CD14-positive monocyte (primary cell): Measurements from ENCODE around the gene EMILIN1. TPM values are rescaled to one million over a fixed set of nuclear protein-coding genes. Genes with fewer than 3 reads are reported as not detected.
A peak's percentile ranks its signal among the peaks of the same experiment; 100 is the strongest.

ENCODE experiments used
- DNase-seq, 3 donors: peaks; one replicate each; pipeline ENCODE4 v3.0.0-alpha.2; 2011 to 2022
- H2AFZ ChIP-seq: 2 replicates; pipeline ENCODE4 v1.6.0; 2012; ENCODE audit warnings: mild to moderate bottlenecking, low read depth, low read length, inconsistent platforms; ENCODE audit not compliant: insufficient read depth, poor library complexity, severe bottlenecking
- H3K27ac ChIP-seq, 2 donors: 1 replicate in 1 of 2; 2 replicates in 1 of 2; pipeline ENCODE4 v1.5.1; 2012 to 2013; ENCODE audit warnings: low read length in 2 of 2, control low read depth in 1 of 2, inconsistent platforms in 1 of 2, low read depth in 1 of 2, mild to moderate bottlenecking in 1 of 2
- H3K27me3 ChIP-seq, 2 donors: one replicate each; pipeline versions ENCODE4 v1.6.0 to v1.6.1; 2011 to 2013; ENCODE audit warnings: low read length in 2 of 2; ENCODE audit not compliant: control insufficient read depth in 2 of 2, insufficient read depth in 2 of 2
- H3K36me3 ChIP-seq, 2 donors: replicated peaks in 1 of 2; 1 replicate in 1 of 2; 2 replicates in 1 of 2; pipeline versions ENCODE4 v1.5.1 to v1.6.1; 2012 to 2013; ENCODE audit warnings: low read length in 2 of 2, control low read depth in 1 of 2, inconsistent platforms in 1 of 2, mild to moderate bottlenecking in 1 of 2; ENCODE audit not compliant: insufficient read depth in 2 of 2, control insufficient read depth in 1 of 2
- H3K4me1 ChIP-seq, 2 donors: 1 replicate in 1 of 2; 2 replicates in 1 of 2; pipeline versions ENCODE4 v1.5.1 to v1.6.1; 2012 to 2013; ENCODE audit warnings: low read length in 2 of 2, control low read depth in 1 of 2, inconsistent platforms in 1 of 2, mild to moderate bottlenecking in 1 of 2, moderate library complexity in 1 of 2; ENCODE audit not compliant: insufficient read depth in 2 of 2, control insufficient read depth in 1 of 2
- H3K4me2 ChIP-seq: replicated peaks from 2 replicates; pipeline ENCODE3; 2012; ENCODE audit warnings: low read length, moderate library complexity, mild to moderate bottlenecking; ENCODE audit not compliant: poor library complexity, severe bottlenecking; ENCODE audit errors: extremely low read depth
- H3K4me3 ChIP-seq, 3 experiments: fragments of 200-600 bp in 1 of 3; sonication (generic) in 1 of 3; replicated peaks in 1 of 3; 1 replicate in 2 of 3; 2 replicates in 1 of 3; pipeline ENCODE4 v1.5.1; 2011 to 2013; ENCODE audit warnings: low read length in 3 of 3, mild to moderate bottlenecking in 3 of 3, control low read depth in 2 of 3, low read depth in 2 of 3, inconsistent platforms in 1 of 3, moderate library complexity in 1 of 3
- H3K79me2 ChIP-seq: 2 replicates; pipeline ENCODE4 v1.6.0; 2012; ENCODE audit warnings: mild to moderate bottlenecking, control low read depth, inconsistent platforms, low read length, moderate library complexity; ENCODE audit not compliant: insufficient read depth
- H3K9ac ChIP-seq: 2 replicates; pipeline ENCODE4 v1.6.0; 2017; ENCODE audit warnings: low read length, mild to moderate bottlenecking; ENCODE audit not compliant: insufficient read depth, poor library complexity, severe bottlenecking
- H3K9me3 ChIP-seq, 2 donors: replicated peaks in 1 of 2; 1 replicate in 1 of 2; 2 replicates in 1 of 2; pipeline versions ENCODE4 v1.5.1 to v1.6.1; 2012 to 2013; ENCODE audit warnings: low read length in 2 of 2, control low read depth in 1 of 2; ENCODE audit not compliant: control insufficient read depth in 1 of 2, insufficient read depth in 1 of 2
- H4K20me1 ChIP-seq: 2 replicates; pipeline ENCODE4 v1.6.0; 2012; ENCODE audit warnings: mild to moderate bottlenecking, low read length, control low read depth, moderate library complexity; ENCODE audit not compliant: insufficient read depth
- H3K27ac Mint-ChIP-seq, 7 donors: one replicate each; pipeline ENCODE4 v1.8.0; 2020; ENCODE audit warnings: mild to moderate bottlenecking in 7 of 7, mixed read lengths in 7 of 7, moderate library complexity in 6 of 7, inconsistent platforms in 2 of 7
- H3K27me3 Mint-ChIP-seq, 3 donors: one replicate each; pipeline ENCODE4 v1.8.0; 2021 to 2022; ENCODE audit warnings: low read depth in 3 of 3, mild to moderate bottlenecking in 3 of 3, mixed read lengths in 3 of 3, moderate library complexity in 3 of 3, inconsistent platforms in 1 of 3
- H3K36me3 Mint-ChIP-seq, 2 donors: one replicate each; pipeline ENCODE4 v1.8.0; 2020; ENCODE audit warnings: mixed read lengths in 2 of 2, inconsistent platforms in 1 of 2, mild to moderate bottlenecking in 1 of 2
- H3K4me1 Mint-ChIP-seq: one replicate; pipeline ENCODE4 v1.8.0; 2020; ENCODE audit warnings: mild to moderate bottlenecking, mixed read lengths
- H3K4me3 Mint-ChIP-seq, 2 donors: one replicate each; pipeline ENCODE4 v1.8.0; 2020; ENCODE audit warnings: mild to moderate bottlenecking in 2 of 2, mixed read lengths in 2 of 2, moderate library complexity in 1 of 2
- H3K9me3 Mint-ChIP-seq, 7 donors: one replicate each; pipeline ENCODE4 v1.8.0; 2020 to 2022; ENCODE audit warnings: mixed read lengths in 7 of 7, mild to moderate bottlenecking in 6 of 7, moderate library complexity in 6 of 7, inconsistent platforms in 2 of 7
- CTCF ChIP-seq: fragments of 200-600 bp; IDR thresholded peaks from one replicate; pipeline ENCODE4 v1.8.0; 2022; ENCODE audit warnings: antibody characterized with exemption, mild to moderate bottlenecking
- whole genome bisulfite sequencing: methylation state at CpG from one replicate; pipeline ENCODE4 v1.1.5; 2013; ENCODE audit warnings: missing lambda C conversion rate; ENCODE audit not compliant: insufficient coverage; 5-methylcytosine and 5-hydroxymethylcytosine counted together
- intact Hi-C, 2 donors: fragments of 100-400 bp; cut with micrococcal nuclease; formaldehyde crosslinking; loops; one replicate each; pipeline versions ENCODE4 v1.15.0 to v1.15.1; 2023
- polyA plus RNA-seq, 3 donors: library from polyadenylated mRNA; depleted of rRNA in 1 of 3; unstranded in 2 of 3; stranded (reverse) in 1 of 3; fragments of 300-500 nt in 2 of 3; fragments of >200 nt in 1 of 3; fragmentation: Illumina TruSeq in 2 of 3; gene quantifications; 1 replicate in 2 of 3; 2 replicates in 1 of 3; pipeline ENCODE4 v1.2.3, GENCODE V29; 2012 to 2021

Gene EMILIN1
- polyA plus RNA-seq, 3 donors = 0.43 to 1.0 (median 0.44) TPM

- intact Hi-C loops = loop anchor here (5.0 kb wide), 1 partner anchor 34 kb away; no protein-coding TSS in a partner anchor
- peaks cover 40 to 43% of the 10 kb centered on the region in 2 donors for H3K36me3 Mint-ChIP-seq
- H3K79me2 ChIP-seq = peaks cover 18% of the 10 kb centered on the region
- H4K20me1 ChIP-seq = peaks cover 19% of the 10 kb centered on the region
- H3K4me3 ChIP-seq = no peak overlapping the region
- no peak overlapping the region for H3K4me3 Mint-ChIP-seq
- H2AFZ ChIP-seq = no peak overlapping the region
- H3K36me3 ChIP-seq = peaks cover 33 to 43% of the 10 kb centered on the region in 2 donors
- H3K27me3 Mint-ChIP-seq = peaks cover 0 to 4% (median 2%) of the 10 kb centered on the region in 3 donors
- no peak for DNase-seq
- H3K27ac Mint-ChIP-seq = peak overlapping the region in 4 of 7 donors; percentile 32 to 52 (median 44)
- TF ChIP-seq CTCF = no peak
- H3K9me3 ChIP-seq = no peaks in the 10 kb centered on the region
- 98% methylated on average over 11 of the region's 11 CpGs for WGBS
- H3K9me3 Mint-ChIP-seq = peaks cover 0 to 2% (median 0%) of the 10 kb centered on the region in 7 donors
- H3K27me3 ChIP-seq = no peaks in the 10 kb centered on the region
- H3K27ac ChIP-seq = peak overlapping the region in 1 of 2 donors; percentile 8
- no peak overlapping the region for H3K4me2 ChIP-seq
- no peak overlapping the region for H3K9ac ChIP-seq
- H3K4me1 Mint-ChIP-seq = peaks cover 18% of the 10 kb centered on the region
- H3K4me1 ChIP-seq = peaks cover 19% of the 10 kb centered on the region in 2 donors
Observed at GRCh38 chr2:27131429-27131828, 53.0 kb downstream of the EMILIN1 start.

DNA sequence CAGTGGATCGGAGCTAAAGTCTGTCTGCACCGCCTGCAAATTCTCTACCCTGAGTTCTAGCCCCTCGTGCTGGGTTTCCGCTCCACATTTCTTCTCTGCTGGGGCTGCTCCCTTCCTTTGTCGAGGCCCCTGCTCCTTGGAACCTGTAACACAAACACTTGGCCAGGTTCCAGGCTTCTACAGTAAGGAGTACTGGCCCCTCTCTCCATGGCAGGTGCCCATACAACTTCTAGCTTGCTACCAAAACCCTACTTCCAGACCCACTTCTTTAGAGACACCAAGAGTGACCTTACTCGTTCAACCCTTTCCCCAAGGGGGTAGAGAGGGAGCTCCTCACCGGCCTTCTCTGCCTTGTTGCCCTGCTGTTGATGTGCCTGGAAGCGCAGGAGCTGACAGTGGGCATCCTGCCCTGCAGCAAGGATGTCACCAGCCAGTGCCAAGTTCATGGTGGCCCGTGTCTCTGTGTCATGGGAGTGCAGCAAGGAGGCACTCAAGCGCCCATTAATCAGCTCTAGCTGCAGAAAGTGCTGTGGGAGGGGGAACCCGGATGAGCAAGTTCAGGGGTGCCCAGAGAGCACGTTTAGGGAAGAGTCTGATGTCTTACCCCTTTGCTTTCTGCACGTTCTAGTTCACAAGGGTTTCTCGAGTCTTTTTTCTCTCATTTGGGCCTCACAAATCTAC is 54.9 kb downstream of the EMILIN1 start:
- 60% methylated on average over 11 of the region's 14 CpGs for WGBS

More for the DNA sequence above, 54.9 kb downstream of the EMILIN1 start:
- Histone ChIP-seq H3K79me2 (peaks cover 18% of the 10 kb centered on the region), H3K4me2 (peak overlapping the region; percentile 93), H3K4me3 (peak overlapping the region; percentile 77 to 98 (median 81)), H3K4me1 (peaks cover 19% of the 10 kb centered on the region in 2 donors), H3K27ac (peak overlapping the region; percentile 34 to 95), H2AFZ (peak overlapping the region; percentile 81), H4K20me1 (peaks cover 19% of the 10 kb centered on the region), H3K9ac (peak overlapping the region; percentile 99), H3K27me3 (no peaks in the 10 kb centered on the region), H3K36me3 (peaks cover 33 to 43% of the 10 kb centered on the region in 2 donors), H3K9me3 (no peaks in the 10 kb centered on the region)
- intact Hi-C loops = loop anchor here (2.0 to 5.0 kb wide), 2 partner anchors 36 to 83 kb away; partner anchors contain the start of gene CAD (in 1 of the 2)
- peaks cover 18% of the 10 kb centered on the region for H3K4me1 Mint-ChIP-seq
- peaks cover 0 to 7% (median 4%) of the 10 kb centered on the region in 3 donors for H3K27me3 Mint-ChIP-seq
- peak in 2 of 3 donors; percentile 18 to 45 for DNase-seq
- peaks cover 40 to 43% of the 10 kb centered on the region in 2 donors for H3K36me3 Mint-ChIP-seq
- H3K27ac Mint-ChIP-seq = peak overlapping the region; percentile 75 to 96 (median 89)
- TF ChIP-seq CTCF = no peak
- no peaks in the 10 kb centered on the region for H3K9me3 Mint-ChIP-seq
- peak overlapping the region; percentile 88 to 95 for H3K4me3 Mint-ChIP-seq
